NCI-H1048 (cell line): ENCODE data around the gene POMT2.
"Not testable (repeated sequence)": the region's sequence is repeated elsewhere in the genome, so short reads cannot be mapped to it uniquely, and the experiment has no call there.

Experiments used
- DNase-seq: peaks from one replicate; lab custom pipeline; 2025; lab: John Stamatoyannopoulos, UW

POMT2 gene

DNA sequence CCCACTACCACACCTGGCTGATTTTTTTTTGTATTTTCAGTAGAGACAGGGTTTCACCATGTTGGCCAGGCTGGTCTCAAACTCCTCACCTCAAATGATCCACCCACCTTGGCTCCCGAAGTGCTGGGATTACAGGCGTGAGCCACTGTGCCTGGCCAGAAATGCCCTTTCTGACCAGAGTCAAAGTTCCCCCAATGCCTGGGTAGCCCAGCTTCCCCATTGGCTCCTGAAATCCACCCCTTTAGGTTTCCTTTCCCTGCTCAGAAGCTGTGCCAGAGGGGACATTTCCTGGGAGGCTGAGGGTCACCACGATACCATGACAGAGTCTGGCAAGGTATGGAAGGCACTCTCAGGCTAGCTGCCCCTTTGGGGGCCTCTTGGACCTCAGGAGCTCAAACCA is 3.6 kb upstream of the POMT2 start:
- DNase-seq, result no peak

DNA sequence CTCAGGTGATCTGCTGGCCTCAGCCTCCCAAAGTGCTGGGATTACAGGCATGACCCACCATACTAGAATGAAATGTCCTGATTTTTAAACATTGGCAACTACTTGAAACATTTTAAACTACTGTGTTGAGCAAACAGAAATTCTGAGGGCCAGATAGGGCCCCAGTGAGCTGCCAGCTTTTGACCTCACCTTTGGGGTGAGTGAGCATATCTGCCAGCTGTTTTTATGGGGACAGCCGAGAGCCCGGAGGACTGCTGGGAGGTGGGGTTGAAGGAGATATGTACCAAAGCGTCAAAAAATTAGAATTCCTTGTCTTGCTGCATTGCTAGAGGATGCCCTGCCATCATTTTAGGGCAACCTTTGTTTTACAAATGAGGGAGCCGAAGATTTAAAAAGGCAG is 2.9 kb upstream of the POMT2 start:
- no peak for DNase-seq

DNA sequence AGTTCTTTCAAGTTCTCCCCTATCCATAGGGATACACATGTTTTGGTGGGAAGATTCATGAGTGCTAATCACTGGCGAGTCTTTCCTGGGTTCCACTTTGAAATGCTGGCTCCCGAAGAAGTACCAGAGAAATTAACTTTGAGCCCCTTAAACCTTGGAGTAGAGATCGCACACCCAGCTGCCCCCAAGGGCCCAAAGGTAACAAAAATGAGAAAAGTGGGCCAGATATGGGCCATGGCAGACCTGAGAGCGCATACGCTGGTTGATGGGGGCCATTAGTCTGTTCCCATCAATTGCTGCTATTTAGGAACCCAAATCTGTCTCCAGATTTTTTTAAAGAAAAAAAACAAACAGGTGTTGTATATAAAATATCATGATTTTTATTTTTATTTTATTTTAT is 2.3 kb upstream of the POMT2 start:
- no peak for DNase-seq

DNA sequence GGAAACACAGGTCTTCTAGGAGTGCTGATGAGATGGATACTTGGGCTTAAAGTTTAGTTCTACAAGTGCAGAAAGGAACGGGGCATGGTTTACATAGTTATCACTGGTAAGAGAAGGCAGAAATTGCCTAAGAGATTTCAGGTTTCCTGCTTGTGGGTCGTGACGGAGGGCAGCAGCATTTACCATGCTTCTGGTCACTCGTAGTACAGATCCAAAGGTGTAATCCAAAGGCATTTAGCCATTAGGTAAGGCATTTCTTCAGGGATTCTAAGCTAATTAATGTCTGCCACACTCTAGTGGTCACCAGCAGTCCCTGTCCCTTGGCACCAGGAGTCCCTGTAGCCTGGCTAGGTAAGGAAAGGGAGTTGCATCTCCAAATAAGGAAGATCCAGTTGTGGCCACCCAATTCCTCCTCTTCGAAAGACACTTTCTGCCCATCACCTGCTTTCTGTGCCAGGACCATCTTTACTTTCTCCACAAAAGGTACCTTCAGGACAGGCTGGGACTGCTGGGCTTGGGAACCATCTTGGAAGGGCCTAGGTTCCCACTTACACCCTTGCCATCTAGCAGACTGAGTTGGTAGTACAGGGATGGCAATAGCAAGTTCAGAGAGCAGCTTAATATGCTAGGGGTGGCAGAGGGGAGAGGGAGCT is 1.7 kb upstream of the POMT2 start:
- DNase-seq, result no peak

DNA sequence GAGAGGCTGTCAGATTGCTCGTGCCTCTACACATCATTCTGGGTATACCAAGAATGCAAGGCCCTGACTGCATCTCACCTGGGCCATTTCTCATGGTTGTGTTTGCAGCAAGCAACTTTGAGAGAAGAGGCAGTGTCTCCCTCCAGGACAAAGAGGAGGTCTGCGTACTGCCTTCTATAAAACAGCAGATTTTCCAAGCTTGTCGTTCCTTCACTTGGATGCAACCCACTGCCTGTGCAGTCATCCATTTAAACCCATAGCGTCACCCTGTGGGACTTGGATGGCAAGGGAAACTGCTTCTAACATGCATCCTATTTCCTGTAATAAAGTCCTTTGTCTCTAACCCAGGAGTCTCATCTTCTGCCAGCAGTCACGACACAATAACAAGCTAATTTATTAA is 1.3 kb downstream of the POMT2 start:
- DNase-seq, result no peak

DNA sequence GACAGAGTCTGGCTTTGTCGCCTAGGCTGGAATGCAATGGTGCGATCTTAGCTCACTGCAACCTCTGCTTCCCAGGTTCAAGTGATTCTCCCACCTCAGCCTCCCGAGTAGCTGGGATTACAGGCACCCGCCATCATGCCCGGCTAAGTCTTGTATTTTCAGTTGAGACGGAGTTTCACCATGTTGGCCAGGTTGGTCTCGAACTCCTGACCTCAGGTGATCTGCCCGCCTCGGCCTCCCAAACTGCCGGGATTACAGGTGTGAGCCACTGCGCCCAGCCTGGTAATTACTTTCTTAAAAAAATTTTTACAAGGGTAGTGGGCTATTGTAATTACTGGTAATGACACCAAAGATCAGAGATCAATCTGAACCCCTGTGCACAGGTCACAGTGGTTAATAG is 1.9 kb downstream of the POMT2 start:
- not testable (repeated sequence) for DNase-seq

DNA sequence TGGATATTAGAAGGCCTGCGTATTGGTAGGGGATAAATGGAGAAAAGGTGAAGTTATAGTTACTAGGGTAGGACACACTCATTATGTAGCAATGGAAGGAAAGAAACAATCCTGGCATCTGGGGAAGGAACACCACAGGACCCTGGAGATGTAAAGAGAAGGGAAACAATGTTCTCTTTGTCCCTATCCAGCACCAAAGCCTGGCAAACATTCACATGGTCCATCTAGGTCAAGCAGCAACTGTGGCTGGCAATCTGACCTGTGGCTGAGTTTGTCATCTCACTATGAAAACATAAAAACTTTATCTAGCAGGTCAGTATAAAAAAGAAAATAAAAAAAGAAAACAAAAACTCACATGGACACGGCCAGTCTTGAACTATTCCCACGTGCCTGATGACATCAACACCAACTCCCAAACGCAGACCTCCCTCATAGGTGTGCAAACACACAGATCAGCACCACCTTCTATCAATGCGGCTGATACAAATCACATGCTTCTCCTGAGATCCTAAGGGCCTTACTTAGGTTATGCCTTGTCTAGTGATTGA is 2.6 kb downstream of the POMT2 start:
- DNase-seq, result no peak

DNA sequence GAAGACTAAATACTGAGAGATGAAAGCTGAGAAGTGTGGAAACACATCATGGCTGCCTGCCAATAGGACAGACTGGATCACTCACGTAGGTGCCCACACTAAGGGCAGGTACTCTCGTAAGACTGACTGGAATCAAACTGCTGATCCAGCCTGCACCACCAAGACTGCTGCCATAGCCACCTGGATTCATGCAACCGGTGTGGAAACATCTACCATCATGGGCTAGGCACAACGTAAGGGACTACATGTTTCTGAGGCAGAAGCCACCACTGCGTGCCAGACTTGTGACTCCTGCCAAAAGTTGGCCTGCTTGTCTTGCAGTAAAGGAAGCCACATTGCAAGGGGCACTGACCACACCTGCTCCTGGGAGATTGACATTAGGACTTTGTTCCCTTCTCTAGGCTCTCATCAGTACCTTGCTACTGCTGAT is 3.8 kb downstream of the POMT2 start:
- DNase-seq, result no peak

DNA sequence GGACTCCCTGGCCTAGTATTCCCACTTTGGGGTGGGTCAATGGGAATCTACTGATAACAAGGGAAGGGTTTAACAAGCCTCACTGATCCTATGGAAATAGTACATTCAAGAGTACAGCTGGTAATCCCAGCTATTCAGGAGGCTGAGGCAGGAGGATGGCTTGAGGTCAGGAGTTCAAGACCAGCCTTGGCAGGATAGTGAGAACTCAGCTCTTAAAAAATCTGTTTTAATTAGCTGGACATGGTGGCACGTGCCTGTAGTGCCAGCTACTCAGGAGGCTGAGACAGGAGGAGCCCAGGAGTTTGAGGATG is 4.5 kb downstream of the POMT2 start:
- DNase-seq, result no peak

DNA sequence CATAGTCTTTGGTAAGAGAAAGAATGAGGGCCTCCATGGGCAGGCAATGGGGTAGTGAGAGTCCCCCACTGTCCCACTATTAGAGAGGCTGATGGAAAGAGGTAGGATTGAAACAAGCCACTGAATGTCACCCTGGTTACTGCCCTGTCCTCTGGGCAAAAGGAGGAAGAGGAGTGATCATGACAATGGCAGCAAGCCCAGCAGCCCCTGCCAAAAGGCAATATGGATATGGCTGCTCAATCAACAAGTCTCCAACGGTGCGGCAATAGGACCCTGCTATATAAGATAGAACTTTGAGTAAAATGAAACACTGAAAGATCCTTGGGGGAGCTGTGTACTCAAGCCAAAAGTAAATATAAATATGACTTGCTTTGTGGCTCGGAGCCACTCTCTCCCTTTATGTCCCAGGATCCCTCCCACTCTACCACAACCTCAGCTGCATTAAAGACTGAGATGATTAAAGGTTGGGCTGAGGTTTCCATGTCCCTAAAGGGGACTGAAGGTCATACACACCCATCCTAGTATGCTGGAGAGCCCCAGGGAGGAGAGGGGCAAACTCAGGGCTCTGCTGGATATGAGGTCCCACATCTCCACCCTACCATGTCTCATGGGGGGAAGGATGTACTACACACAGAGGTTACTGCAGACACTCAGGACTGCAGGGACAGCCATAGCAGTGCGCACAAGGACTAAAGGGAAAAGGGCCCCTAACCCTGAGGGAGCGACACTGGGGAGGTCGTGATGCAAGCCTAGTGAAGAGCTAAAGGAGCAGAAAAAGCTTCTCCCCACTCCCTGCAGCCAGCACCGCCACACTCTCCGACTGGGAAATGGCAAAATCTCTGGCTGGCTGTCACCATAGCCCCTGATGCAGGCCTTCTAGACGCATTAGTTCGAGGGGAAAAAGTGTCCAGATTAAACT is 5.9 kb downstream of the POMT2 start:
- no peak for DNase-seq

DNA sequence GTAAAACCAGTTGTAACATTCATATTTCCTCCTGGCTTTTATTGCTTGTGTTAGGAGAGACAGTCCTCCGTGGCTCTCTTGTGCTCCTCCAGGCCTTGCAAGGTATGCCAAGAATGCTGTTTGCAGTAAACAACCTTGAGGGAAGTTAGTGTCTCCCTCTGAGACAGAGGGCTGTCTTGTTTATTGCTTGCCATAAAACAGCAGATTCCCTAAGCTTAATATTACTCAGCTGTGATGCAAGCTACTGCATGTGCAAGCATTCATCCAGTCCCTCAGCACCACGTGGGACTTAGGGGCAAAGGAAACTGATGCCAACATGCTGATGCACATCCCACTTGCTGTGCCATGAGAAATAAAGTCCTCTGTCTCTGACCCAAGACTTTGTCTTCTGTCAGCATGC is 6.6 kb downstream of the POMT2 start:
- no peak for DNase-seq

DNA sequence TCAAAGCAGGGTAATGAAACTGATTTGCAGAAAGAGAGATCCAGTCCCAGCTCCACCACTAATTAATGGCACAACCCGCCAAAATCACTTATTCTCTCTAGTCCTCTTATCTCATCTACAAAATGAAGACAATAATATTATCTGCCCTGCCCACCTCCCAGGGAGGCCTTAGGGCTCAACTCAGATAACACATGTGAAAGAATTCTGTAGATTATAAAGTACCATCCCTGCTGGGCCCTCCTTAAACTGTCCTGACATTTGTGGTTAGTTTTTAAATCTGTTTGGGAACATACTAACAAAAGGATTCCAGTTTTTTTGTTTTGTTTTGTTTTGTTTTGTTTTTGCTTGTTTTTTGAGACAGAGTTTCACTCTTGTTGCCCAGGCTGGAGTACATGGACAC is 7.3 kb downstream of the POMT2 start:
- DNase-seq, result no peak

DNA sequence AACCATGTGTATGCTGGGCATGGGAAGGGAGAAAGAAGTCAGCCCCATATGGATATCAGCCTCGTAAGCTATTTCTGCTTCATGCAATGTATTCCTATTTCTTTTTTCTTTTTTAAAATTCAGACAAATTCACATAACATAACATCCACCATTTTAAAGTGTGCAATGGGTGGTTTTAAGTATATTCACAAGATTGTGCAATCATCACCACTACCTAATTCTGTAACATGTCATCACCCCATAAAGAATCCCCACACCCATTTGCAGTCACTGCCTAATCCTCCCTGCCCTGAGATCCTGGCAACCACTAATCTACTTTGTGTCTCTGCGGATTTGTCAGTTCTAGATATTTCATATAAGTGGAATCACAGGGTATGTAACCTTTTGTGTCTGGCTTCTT is 9.5 kb downstream of the POMT2 start:
- DNase-seq, result no peak

DNA sequence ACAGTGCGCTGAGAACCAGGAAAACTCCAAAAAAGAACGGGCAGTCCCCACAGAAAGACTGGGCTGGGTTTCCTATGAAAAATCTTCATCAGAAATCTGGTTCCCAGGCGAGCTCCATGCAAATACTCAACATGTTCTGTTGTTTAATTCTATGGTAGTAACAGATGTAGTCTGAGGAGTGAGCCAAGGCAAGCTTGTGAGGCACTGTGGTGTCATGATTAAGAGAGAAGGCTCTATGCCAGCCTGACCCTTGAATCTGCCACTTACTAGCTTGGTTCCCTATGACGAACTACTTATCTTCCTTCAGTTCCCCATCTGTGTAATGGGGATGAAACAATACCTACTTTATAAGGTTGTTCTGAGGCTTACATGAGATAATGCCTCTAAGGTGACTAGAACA is 10.7 kb downstream of the POMT2 start:
- DNase-seq, result no peak

DNA sequence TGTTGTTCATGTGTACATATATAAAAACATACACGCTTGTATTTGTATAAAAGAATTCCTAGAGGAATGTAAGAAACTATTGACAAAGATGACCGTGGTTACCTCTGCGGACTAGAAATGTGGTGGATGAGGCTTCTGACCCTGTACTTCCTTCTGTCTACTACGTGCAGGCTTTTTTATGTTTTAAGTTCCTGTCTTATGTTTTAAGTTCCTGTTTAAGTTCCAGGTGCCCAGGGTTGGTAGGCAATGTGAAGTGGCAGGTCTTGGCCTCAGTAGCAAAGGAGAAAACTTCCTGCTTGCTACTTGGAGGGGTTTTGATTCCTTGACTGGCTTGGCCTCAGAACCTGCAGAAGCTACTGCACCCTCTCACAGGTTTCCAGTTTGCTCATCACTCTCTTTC is 11.6 kb downstream of the POMT2 start:
- DNase-seq, result no peak

DNA sequence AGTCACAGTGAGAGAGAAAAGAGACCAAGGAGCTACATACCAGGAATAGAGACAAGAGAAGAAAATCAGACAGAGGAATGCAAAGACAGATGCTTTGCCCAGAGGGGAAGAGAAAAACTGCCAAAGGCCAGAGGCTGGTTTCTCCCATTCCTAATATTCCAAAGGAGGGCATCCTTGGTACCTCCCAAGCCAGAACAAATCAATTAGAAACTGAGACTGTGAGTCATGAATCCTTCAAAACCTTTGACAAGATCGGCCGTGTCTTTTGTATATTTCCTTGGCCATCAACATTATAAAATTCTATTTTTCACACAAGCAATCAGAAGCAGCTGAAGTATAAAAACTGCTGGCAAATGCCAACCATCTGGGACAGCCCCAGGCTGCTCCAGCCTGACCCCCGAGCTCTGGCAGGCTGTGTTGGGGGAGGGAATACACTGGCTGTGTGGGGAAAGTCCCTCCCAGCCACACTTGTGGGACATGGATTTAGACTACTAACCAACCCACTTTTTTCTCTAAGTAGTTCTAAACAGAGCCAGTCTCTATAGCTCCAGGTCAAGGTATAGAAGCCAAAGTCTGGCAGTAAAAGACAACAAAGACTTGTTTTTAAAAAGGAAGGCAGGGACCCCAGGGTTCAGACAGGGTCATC is 13.7 kb downstream of the POMT2 start:
- DNase-seq, result no peak

DNA sequence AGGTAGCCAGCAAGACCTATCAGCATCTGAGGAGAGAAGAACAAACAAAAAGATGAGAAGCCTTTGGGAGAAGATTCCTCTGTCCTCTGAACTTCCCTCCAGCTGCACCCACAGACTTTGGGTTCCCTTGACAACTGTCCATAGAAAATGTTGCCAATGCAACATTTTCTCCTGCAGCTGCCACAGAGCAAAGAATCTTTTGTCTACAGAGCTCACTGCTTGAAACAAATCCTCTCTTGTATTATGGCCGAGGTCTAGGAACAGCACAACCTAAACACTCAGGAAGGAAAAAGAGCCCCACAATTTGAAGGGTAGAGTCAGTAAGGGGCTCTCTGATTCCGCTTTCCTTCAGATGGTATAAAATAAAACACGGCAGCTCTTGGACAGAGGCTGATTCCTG is 14.3 kb downstream of the POMT2 start:
- DNase-seq, result no peak

DNA sequence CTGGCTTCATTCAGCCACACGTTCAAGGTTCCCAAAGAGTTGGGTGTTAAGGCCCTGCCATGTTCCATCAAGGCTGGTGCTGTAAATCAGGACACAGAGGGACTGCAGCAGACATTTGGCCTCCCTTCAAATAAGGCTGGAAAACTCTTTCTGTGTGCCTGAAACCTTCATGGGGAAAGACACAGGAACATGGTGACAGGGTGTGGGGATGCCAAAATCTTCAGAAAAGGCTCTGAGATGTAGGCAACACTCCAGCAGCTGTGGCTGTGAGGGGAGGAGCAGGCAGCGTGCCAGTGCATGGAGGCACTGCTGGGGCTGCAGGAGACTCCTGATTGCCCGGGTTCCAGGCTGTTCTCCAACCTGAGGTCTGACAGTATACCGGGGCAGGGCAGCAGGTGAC is 15.0 kb downstream of the POMT2 start:
- no peak for DNase-seq

DNA sequence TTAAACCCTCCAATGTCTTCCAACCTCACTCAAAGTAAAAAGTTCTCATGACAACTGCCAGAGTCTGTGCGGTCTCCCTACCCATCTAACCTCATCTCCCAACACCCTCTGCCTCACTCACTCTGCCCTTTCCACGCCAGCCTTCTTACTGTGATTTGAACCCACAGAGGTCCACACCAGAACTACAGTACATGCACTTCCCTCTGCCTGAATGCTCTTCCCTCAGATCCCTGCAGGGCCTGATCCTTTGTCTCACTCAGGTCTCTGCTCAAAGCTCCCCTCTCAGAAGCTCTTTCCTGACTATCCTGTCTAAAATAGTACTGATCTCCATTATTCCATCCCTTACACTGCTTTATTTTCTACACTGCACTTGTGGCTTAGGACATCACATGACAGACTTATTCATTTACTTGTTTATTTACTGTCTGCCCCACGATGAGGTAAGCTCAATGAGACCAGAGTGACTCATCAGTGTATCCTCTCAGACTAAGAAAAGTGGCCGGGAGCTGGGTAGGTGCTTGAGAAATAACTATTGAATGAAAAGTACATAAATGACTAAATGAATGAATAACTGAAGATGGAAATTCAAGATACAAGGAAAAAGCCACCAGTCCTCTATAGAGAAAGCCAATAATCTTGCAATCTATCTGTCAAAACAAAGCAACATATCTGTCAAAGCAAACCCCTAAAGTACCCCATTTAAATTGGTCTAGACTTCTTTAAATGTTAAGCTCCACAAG is 17.1 kb downstream of the POMT2 start:
- DNase-seq, result no peak

DNA sequence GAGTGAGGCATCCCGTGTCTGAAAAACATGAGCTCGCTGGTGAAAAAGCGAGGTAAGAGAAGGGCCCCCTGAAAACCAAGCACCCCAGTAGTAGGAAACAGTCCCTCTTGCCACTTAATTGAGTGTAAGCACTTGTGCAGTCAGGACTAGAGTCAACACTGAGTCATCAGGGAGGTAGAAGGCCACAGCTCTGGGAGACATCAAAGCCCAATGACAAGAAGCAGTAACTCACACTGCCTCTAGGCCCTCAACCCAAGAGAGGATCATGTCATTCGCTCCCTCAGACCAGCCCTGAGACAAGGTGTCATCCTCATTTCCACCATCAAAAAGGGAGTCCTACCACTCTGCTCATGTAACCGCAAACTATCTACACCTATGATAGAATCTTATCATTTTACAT is 17.8 kb downstream of the POMT2 start:
- DNase-seq, result no peak

DNA sequence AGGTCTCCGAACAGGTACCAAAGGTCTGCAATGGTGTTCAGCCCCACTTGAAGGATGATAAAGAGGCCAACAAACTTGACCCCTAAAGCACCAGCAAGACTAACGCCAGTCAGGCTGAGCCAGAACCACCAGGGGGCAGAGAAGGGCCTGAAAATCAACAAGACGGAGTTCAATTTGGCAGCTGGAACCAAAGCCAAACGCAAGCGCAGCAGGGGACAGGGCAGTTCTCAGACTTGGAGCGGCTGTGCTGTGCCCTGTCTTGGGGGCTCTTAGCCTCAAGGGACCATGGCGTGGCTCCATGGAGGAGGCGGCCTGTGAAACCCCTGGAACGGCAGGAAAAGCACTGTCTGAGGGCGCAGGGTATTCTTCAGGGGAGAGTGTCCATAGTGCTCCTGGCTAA is 19.6 kb downstream of the POMT2 start:
- DNase-seq, result no peak

DNA sequence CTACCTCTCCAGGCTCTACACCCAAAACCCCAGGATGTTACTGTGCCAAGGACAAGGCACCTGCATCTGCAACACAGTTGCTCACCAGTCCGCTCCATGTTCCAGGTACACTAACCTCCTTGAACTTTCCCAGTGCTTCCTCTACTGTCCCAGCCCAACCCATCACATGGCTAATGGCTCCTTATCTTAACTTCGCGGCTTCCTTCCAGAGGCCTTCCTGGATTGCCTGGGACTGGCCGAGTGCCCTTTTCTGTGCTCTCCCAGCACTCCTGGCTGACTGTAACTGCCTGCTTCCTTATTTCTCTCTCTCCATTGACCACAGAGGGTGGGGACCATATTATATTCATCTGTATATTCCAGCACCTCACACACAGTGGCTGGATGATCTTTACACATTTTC is 20.9 kb downstream of the POMT2 start:
- no peak for DNase-seq
